SIG-M5 (cell line): ENCODE results near the gene MADCAM1.
"Not testable (repeated sequence)": the region's sequence is repeated elsewhere in the genome, so short reads cannot be mapped to it uniquely, and the experiment has no call there.

Experiments used
- DNase-seq: peaks from one replicate; lab custom pipeline; 2025; lab: John Stamatoyannopoulos, UW

MADCAM1 gene

DNA sequence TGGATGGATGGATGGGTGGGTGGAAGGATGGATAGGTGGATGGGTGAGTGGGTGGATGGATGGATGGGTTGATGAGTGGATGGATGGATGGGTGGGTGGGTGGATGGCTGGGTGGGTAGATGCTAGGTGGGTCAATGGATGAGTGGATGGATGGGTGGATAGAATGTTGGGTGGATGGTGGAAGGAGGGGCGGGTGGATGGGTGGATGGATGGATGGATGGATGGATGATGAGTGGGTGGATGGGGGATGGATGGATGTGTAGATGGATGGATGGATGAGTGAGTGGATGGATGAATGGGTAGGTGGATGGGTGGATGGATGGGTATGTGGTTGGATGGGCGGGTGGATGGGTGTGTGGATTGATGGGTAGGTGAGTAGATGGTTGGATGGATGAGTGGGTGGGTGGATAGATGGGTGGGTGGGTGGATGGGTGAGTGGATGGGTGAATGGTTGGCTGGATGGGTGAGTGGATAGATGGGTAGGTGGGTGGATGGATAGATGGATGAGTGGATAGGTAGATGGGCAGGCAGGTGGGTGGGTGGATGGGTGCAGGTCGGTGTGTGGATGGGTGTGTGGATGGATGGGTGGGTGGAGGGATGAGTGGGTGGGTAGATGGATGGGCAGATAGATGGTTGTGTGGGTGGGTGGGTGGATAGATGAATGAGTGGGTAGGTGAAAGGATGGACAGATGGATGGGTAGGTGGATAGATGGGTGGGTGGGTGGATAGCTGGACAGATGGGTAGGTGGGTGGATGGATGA is 31.1 kb upstream of the MADCAM1 start:
- DNase-seq, result no peak

DNA sequence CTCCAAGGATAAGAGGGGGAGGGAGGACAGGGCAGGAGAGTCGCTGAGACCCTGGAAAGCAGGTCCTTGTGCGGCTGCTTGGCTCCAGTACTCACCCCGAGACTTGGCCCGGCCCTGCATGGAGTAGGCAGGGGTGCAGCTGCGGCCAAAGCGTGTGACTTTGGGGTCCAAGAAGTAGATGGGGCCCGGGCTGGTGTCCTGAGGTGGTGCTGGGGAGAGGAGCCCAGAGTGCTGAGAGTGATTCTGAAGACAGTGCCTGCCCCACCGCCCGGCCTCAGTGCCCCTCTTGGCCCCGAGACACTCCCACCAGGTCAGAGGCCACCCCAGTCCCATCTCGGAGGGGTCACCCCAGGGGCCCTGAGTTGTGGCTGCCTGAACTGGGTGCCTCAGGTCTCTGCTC is 28.7 kb upstream of the MADCAM1 start:
- no peak for DNase-seq

DNA sequence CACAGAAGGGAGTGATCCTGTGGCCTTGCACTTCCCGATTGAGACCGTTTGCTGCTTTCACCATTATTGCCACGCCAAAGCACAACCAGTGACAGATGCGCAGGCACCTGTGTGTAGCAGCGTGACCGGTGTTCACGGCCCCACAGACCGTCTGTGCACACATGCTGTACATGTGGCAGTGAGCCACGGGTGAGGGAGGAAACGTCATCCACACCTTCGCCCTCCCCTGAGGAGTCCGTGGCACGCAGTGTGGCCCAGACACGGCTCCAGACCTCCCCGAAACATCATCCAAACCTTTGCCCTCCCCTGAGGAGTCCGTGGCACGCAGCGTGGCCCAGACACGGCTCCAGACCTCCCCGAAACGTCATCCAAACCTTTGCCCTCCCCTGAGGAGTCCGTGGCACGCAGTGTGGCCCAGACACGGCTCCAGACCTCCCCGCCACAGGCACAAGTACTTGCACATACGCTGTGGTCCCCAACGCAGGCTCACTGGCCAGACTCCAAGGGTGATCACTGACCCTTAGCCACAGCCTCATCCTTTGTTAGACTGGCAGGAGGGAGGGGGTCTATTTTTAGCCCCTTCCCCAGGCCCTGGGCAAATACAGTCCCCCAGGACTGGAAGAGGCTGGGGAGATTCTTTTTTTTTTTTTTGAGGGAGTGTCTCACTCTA is 27.6 kb upstream of the MADCAM1 start:
- no peak for DNase-seq

DNA sequence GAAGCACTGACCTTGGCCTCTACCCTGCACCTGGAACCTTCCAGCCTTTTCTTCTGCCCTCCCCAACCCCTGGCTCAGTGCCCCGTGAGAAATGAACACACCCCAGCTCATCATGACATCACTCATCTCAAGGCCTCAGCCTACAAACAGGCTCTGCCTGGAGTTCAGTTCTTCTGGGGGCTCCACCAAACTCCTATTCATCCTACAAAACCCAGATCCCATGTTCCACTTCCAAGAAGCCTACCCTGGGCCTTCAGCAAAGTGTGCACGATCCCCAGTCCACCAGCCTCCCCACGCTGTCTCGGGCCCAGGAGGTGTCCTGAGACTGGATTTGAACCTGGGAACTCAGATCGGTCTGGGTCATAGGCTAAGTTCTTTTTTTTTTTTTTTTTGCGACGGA is 26.5 kb upstream of the MADCAM1 start:
- DNase-seq, result no peak

DNA sequence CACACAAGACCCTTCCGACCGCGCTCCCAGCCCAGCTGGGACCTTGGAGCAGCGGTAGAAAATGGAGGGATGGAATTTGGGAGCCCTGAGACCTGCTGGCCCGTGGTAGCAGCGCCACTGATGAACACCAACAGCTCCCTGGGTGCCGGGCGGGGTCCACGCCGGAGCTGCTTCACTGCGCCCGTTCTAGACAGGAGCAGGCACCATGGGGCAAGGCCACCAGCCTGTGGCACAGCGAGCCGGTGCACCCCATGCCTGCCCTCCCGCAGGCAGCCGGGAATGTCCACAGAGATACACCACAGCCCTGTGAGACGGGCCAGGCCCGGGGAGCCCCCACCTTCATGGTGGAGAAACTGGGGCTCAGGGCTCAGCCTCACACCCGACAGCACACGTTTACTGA is 25.6 kb upstream of the MADCAM1 start:
- DNase-seq, result no peak

DNA sequence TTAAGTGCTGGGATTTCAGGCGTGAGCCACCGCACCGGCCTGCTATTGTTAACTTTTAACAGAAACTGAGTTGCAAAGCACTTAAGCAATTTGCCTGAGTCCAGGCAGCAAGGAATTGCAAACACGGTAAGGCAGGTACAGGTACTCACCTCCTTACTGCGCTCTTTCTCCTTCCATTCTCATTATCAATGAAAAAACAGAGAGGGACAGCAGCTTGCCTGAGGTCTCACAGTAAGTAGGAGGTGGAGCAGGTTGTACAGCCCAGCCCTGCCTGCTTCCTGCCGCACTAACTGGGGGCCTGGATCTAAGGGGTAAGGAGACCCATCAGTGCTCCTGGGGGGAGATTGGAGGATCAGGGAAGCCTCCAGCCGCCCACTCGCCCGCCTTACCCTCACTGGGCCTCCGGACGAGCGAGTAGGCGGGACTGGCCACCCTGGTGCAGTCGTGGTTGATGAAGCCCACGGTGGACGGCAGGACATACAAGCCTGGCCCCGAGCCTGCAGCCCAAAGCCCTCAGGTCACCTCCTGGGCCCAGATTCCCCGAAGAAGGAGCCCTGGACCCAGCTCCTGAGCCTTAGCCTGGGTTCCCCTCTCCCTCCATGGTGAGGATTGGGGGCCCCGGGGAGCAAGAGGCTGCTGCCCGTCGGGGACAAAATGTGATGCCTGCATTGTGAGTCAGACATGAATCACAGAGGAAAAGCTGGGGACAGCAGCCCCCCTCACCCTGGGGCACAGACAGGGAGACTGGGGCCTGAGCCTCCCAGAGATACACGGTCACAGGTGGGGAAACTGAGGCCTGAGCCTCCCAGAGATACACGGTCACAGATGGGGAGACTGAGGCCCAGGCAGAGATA is 24.1 kb upstream of the MADCAM1 start:
- no peak for DNase-seq

DNA sequence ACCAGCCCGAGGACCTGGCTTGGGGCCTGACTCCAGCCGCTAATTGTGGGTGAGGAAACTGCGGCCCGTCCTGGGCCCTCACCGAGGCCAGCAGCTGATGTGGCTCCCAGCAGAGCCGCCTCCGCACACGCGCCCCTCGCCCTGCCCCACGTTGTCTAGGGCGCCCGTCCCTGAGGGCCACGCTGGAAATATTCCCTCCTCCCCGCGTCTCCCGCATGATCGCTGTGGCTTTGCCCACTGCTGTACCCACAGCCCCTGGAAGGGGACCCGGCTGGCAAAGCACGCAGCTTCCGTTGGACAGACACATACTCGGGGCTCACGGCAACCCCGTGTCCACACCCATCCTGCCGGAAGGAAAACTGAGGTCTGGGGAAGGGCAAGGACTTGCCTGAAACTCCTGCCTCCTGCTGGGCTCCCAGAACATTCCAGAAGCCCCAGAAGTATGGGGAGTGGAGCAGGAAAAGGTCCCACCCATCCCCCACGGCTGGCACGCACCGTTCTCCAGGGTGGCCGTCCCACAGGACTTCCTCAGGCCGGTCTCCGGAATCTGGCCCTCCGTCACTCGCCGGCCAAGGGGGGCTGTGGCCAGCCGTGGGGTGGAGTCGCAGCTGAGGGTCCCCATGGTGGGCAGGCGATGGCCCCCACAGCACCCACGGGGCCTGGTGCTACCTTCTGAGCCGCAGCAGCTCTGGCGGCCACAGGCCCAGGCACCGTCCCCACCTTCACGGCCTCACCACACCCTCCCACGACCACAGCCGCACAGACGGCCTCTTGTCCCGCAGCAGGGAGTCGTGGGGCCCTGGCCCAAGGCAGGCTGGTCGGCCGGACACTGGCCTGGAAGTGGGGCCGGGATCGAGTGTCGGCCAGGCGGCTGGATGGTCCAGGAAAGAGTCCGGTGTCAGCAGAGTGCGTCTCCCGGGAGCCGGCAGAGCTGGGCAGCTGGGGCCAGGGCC is 21.9 kb upstream of the MADCAM1 start:
- DNase-seq, result no peak

DNA sequence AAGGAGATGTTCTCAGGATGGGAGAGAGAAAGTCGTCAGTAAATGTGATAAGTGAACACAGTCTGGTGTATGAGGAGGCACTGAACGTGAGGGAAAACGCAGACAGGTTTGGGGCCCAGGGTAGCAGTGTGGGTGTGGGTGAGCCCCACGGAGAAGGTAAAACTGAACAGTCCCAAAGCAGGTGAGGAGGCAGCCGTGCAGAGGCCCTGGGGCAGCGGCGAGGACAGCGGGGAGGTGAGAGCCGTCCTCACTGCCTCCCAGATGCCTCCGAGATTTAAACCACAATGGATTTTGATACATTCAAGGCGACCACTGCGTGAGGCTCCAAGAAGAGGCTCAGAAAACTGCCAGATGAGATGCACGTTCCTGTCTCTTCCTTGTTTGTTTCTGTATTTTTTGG is 20.9 kb upstream of the MADCAM1 start:
- no peak for DNase-seq

DNA sequence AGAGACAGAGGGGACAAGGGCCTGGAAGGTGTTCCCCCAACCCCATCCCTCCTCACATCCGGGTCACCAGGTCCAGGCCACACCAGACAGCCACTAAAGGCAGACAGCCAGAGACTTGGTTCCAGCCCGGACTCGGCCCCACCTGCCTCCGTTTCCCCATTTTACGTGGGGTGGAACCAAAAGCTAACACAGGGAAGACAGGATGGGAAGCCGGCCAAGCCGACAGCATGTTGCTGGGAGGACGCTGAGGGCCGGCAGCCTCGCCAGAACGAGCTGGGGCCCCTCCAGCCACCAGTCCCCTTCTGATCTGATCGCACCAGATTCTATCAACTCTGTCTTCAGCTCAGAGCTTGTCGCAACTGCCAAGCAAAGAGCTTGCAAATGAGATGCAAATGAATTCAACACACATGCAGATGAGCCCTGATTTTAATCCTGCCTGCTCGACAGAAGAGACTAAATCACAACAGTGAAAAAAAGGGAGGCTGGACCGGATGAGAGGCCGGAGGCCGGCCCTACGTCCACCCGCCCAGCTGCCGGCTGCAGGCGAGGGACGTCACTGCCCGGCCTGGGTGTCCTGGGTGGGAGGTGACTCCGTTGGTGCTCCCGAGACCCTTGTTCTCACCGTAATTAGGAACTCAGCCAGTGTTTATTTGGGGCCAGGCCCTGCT is 17.9 kb upstream of the MADCAM1 start:
- no peak for DNase-seq

DNA sequence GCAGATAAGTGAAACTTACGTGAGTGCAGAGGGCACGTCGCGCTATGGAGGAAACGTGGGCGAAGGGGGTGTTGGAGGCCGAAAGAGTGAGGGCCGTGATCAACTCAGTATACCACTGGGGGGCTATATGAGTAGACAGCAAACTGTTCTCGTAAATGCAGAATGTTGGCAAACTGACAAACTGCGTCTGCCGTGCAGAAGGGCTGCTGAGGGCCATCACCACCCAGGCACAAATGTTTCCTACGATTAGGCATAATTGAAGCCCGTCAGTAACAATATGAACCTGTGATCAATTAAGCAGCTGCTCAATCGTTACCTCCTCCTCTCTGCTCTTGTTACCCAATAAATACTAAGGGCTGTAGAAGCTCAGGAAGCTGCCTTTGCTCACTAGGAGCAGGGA is 17.3 kb upstream of the MADCAM1 start:
- DNase-seq, result no peak

DNA sequence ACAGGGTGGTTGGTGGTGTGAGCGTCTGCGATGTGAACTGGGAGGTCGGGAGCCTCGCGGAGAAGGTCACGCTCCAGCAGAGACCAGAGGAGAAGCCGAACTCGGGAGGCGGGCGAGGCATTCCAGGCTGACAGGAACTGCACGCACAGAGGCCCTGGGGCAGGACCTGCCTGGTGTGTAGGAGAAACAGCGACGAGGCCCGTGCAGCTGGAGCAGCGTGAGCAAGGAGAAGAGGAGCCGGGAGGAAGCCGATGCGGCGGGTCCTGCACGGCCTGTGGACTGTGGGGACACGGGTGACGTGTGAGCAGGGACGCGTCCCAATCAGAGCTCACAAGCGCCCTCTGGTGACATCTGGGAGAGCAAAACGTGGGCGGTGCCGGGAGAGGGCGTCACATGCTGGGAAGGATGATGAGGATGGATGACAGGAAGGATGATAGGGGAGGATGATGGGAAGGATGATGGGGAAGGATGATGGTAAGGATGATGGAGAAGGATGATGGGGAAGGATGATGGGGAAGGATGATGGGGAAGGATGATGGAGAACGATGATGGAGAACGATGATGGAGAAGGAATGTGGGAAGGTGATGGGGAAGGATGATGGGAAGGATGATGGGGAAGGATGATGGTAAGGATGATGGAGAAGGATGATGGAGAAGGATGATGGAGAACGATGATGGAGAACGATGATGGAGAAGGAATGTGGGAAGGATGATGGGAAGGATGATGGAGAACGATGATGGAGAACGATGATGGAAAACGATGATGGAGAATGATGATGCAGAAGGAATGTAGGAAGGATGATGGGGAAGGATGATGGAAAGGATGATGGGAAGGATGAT is 16.1 kb upstream of the MADCAM1 start:
- DNase-seq, result no peak

DNA sequence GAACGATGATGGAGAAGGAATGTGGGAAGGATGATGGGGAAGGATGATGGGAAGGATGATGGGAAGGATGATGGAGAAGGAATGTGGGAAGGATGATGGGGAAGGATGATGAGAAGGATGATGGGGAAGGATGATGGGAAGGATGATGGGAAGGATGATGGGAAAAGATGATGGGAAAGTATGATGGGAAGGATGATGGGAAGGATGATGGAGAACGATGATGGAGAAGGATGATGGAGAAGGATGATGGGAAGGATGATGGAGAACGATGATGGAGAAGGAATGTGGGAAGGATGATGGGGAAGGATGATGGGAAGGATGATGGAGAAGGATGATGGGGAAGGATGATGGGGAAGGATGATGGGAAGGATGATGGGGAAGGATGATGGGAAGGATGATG is 15.2 kb upstream of the MADCAM1 start:
- not testable (repeated sequence) for DNase-seq

DNA sequence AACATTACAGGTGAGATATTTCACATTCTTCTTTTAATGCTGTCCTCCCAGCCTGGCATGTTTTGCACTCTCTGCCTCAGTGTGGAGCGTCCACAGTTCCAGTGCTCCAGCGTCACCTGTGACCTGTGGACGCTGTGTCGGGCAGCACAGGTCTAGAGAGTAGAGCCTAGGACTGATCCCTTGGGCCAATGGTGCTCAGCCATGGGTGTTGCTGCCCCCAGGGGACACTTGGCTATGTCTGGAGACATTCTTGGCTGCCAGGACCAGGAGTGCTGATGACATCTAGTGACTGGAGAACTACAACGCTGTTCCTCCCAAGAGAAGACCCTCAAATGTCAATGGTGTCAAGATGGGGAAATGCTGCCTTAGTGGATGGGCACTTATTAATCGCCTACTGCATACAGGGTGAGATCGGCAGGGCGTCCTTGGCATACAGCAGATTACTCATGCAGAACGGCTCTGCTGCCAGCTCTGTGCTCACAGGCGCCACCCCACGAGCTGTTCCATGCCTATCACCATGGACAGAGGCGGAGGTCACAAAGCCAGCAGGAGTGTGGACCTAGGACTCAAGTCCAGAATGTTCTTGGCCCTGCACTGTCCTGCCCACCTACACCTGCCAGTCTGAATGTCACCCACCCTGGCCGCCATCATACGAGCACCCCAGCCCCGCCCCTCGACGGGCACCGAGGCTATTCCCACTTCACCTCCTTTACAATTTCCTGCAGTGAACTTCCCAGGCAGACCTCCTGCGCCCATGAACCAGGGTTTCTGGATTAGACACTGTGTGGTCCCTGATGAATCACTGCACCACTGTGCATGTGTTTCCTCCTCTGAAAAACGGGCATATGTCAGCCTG is 13.9 kb upstream of the MADCAM1 start:
- DNase-seq, result no peak

DNA sequence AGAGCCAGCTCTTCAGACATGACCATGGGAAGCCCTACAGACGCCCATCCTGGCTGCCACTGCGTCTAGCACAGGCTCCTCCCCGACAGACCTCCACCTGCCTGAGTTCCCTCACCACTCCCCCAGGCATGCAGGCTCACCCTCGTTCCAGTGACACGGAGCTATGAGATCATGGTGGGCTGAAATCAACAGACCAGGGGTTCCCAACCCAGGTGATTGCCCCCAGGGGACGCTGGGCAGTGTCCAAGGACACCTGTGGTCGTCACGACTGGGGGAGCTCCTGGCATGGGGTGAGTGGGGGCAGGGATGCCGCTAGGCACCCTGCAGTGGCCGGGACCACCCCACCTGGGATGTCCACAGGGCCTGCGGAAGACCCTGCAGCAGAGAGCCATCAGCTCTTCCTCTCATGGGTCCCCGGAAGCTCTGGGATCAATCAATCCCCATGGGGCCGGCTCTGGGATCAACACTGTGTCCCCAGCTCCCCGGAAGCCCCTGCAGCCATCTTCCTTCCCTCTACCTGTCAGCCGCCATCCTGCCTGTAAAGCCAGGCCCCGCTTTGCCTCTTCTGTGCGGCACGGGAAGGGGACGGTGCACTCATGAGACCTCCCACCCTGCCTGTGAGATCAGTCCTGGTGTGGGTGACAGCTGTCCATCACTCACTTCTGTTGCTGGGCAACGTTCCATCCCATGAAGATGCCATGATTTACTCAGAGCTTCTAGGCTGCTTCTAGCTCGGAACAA is 12.8 kb upstream of the MADCAM1 start:
- no peak for DNase-seq

DNA sequence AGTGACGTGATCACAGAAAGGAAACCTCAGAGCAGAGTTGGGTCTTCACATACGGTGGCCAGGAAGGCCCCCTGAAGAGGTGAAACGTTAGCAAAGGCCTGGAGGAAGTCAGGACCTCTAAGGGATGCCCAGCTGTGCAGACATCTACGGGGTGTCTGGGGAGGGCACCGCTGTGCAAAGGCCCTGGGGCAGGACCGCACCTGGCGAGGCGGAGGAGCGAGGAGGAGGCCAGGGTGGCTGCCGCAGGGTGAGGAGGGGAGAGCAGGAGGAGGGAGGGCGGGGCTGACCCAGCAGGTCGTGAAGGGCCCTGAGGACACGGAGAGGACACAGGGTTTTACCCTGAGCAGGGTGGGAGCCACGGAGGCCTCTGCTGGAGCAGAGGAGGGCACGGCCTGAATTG is 11.8 kb upstream of the MADCAM1 start:
- no peak for DNase-seq

DNA sequence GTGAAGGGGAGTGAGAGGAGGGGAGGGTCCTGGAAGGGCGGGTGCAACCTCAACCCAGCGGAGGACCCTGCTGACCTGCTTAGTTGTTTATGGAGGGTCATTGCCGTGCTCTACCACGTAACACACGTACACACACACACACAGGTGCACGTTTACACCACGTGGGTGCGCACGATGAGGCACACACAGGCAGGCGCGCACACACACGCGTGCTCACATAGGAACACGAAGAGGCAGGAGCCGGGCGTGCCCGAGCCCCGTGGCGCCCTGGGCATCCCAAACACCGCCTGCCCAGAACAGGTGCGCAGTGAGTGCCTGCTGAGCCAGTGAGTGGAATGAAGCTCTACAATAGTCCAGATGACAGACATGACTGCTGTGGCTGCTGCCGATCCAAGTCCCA is 11.2 kb upstream of the MADCAM1 start:
- no peak for DNase-seq

DNA sequence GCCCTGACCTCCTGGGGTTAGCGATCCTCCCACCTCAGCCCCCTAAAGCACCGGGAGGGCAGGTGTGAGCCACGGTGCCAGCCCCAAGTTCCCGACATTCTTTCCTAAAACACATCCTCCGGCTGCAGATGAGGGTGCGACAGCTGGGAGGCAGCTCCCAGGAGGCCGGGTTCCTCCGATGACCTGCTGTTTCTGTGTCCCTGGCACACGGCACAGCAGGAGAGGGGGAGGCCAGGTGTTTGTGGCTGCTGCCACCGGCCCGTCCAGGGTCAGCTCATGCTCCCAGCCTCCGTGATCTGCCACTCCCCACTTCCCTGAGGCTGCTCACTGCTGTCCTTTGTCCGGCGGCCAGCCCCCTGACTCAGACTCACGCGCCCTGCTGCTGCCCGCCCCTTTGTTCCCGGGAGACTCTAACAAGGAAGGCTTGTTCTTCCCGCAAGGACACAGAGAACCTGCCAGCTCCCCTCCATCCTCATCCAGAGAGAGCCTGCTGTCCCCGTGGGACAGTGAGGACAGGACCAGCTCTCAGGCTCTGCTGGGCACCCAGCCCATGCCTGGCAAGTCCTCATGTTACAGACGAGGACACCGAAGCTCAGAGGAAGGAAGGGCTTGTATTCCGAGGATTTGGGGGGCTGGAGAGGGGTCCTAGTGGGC is 10.6 kb upstream of the MADCAM1 start:
- DNase-seq, result no peak
